ENCODE results near the gene TACC3. TPM values are rescaled to one million over a fixed set of nuclear protein-coding genes. Genes with fewer than 3 reads are reported as not detected.

Gene TACC3
- total RNA-seq, 1 experiment from 2014 or later, result 207 TPM

DNA sequence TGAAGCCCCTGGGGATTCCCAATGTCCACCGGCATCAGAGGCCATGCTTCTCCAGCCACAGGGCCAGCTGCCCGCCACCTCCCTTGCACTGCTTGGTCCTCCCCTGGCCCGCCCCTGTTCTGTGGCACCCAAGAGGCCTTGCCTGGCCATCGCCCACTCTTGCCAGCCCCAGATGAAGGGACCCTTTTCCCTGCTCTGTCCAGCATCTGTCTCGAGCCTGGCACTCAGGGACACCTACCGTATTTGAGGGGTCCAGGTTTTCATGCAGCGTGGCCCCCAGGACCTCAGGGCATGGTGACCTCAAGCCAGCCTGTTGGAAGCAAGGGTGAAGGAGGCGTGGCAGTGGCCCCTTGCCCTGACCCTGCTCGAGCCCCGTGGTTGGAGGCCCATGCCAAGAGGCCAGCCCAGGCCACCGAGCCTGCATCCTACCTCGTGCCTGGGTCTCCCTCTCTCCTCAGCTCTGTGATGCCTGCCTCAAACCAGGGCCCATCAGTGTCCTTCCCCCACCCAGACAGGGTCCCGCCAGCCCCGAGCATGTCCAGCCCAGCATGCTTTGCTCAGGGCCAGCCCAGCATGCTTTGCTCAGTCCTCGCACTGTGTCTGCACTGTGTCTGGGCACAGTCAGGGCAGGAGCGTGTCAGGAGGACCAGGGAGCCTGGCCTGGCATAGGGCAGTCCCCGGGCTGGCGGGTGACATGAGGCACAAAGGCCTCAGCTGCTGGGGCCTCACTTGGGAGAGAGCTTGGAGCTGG lies 57.5 kb downstream of the TACC3 start:
- Mint-ChIP-seq H3K9me3 (no peaks in the 10 kb centered on the region), H3K27me3 (ENCODE audit: low read depth) (no peaks in the 10 kb centered on the region), H3K4me1 (peaks cover 15% of the 10 kb centered on the region; the same call in 1 of the 2 replicates), H3K4me3 (no peak overlapping the region), H3K36me3 (no peaks in the 10 kb centered on the region), H3K27ac (peak overlapping the region; percentile 57; the same call in 1 of the 2 replicates)
- POLR2A ChIA-PET, result no interaction called here
- CTCF ChIA-PET, result interaction anchor here (1.4 to 6.1 kb wide), 11 partner anchors 9 to 33 kb away, joined by 4 to 88 read pairs (median 7); partner anchors contain the start of gene FGFR3
- ATAC-seq (no peak), DNase-seq (ENCODE audit: low spot score) (no peak)
- TF ChIP-seq, protein P1, sequence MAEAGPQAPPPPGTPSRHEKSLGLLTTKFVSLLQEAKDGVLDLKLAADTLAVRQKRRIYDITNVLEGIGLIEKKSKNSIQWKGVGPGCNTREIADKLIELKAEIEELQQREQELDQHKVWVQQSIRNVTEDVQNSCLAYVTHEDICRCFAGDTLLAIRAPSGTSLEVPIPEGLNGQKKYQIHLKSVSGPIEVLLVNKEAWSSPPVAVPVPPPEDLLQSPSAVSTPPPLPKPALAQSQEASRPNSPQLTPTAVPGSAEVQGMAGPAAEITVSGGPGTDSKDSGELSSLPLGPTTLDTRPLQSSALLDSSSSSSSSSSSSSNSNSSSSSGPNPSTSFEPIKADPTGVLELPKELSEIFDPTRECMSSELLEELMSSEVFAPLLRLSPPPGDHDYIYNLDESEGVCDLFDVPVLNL (CRISPR knock-in tag; IDR thresholded peaks at IDR 0.05; ENCODE audit: borderline replicate concordance, low read depth), result peak; percentile 37; the same call in 1 of the 2 replicates
- TF ChIP-seq, protein P2, sequence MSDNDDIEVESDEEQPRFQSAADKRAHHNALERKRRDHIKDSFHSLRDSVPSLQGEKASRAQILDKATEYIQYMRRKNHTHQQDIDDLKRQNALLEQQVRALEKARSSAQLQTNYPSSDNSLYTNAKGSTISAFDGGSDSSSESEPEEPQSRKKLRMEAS (CRISPR knock-in tag; IDR thresholded peaks at IDR 0.05), result peak; percentile 58; the same call in 1 of the 2 replicates
- TF ChIP-seq SMAD4 (CRISPR knock-in tag; IDR thresholded peaks at IDR 0.05) (no peak), ZBTB21 (CRISPR knock-in tag; IDR thresholded peaks at IDR 0.05; ENCODE audit: borderline replicate concordance) (peak; percentile 42; the same call in 1 of the 2 replicates)

DNA sequence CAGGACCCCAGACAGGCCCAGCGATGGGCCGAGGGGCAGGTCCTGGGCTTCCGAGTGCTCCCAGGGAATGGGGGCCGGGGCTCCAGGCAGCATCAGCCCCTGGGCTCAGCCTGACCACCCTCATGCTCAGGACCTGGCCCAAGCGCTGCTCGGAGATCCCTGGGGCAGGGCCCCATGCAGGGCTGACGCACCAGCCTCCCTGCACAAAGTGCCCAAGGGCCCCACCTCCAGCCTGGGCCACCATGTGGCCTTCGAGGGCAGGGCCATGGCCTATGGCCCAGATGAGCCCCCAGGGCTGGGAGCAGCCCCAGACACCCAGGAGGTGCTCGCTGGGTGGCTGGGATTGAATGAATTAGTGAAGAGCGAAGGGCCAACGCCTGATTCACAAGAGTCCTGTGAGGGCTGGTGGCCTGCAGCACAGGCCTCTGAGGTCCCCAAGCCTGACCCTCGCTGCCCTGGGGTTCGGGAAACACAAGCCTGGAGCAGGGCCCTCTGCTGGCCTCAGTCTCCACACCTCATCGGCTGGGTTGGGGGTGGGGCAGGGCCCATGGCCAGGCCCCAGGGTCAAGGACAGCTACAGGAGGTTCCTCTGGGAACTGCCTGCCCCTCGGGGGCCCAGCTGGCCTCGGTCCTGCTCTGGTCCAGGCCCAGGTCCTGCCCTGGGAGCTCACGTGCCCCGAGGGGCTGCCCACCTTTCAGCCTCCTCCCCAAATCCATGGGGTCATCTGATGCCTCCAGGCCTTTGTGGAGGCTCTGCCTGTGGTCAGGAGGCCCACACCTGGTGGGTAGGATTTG lies 58.5 kb downstream of the TACC3 start:
- Mint-ChIP-seq H3K27me3 (ENCODE audit: low read depth) (no peaks in the 10 kb centered on the region), H3K9me3 (no peaks in the 10 kb centered on the region), H3K36me3 (no peaks in the 10 kb centered on the region), H3K4me1 (peaks cover 15% of the 10 kb centered on the region; the same call in 1 of the 2 replicates), H3K27ac (peak overlapping the region; percentile 53; the same call in 1 of the 2 replicates), H3K4me3 (no peak overlapping the region)
- no peak for DNase-seq (ENCODE audit: low spot score)
- ChIA-PET POLR2A (no interaction called here), CTCF (interaction anchor here (1.4 to 6.1 kb wide), 4 partner anchors 10 to 32 kb away, joined by 6 to 88 read pairs (median 8); partner anchors contain the start of gene FGFR3)
- no peak for ATAC-seq
- TF ChIP-seq, protein P1 (CRISPR knock-in tag; IDR thresholded peaks at IDR 0.05; ENCODE audit: borderline replicate concordance, low read depth), result no peak
- TF ChIP-seq NFATC4 (CRISPR knock-in tag; IDR thresholded peaks at IDR 0.05), result no peak
- TF ChIP-seq, protein P3, sequence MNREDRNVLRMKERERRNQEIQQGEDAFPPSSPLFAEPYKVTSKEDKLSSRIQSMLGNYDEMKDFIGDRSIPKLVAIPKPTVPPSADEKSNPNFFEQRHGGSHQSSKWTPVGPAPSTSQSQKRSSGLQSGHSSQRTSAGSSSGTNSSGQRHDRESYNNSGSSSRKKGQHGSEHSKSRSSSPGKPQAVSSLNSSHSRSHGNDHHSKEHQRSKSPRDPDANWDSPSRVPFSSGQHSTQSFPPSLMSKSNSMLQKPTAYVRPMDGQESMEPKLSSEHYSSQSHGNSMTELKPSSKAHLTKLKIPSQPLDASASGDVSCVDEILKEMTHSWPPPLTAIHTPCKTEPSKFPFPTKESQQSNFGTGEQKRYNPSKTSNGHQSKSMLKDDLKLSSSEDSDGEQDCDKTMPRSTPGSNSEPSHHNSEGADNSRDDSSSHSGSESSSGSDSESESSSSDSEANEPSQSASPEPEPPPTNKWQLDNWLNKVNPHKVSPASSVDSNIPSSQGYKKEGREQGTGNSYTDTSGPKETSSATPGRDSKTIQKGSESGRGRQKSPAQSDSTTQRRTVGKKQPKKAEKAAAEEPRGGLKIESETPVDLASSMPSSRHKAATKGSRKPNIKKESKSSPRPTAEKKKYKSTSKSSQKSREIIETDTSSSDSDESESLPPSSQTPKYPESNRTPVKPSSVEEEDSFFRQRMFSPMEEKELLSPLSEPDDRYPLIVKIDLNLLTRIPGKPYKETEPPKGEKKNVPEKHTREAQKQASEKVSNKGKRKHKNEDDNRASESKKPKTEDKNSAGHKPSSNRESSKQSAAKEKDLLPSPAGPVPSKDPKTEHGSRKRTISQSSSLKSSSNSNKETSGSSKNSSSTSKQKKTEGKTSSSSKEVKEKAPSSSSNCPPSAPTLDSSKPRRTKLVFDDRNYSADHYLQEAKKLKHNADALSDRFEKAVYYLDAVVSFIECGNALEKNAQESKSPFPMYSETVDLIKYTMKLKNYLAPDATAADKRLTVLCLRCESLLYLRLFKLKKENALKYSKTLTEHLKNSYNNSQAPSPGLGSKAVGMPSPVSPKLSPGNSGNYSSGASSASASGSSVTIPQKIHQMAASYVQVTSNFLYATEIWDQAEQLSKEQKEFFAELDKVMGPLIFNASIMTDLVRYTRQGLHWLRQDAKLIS (CRISPR knock-in tag; IDR thresholded peaks at IDR 0.05; ENCODE audit: borderline replicate concordance), result no peak
- no peak for TF ChIP-seq PRRX2 (CRISPR knock-in tag; IDR thresholded peaks at IDR 0.05)
- TF ChIP-seq, protein P4, sequence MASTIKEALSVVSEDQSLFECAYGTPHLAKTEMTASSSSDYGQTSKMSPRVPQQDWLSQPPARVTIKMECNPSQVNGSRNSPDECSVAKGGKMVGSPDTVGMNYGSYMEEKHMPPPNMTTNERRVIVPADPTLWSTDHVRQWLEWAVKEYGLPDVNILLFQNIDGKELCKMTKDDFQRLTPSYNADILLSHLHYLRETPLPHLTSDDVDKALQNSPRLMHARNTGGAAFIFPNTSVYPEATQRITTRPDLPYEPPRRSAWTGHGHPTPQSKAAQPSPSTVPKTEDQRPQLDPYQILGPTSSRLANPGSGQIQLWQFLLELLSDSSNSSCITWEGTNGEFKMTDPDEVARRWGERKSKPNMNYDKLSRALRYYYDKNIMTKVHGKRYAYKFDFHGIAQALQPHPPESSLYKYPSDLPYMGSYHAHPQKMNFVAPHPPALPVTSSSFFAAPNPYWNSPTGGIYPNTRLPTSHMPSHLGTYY (CRISPR knock-in tag; IDR thresholded peaks at IDR 0.05), result no peak
- TF ChIP-seq TP53 (CRISPR knock-in tag; IDR thresholded peaks at IDR 0.05), result no peak
- TF ChIP-seq, protein P5, sequence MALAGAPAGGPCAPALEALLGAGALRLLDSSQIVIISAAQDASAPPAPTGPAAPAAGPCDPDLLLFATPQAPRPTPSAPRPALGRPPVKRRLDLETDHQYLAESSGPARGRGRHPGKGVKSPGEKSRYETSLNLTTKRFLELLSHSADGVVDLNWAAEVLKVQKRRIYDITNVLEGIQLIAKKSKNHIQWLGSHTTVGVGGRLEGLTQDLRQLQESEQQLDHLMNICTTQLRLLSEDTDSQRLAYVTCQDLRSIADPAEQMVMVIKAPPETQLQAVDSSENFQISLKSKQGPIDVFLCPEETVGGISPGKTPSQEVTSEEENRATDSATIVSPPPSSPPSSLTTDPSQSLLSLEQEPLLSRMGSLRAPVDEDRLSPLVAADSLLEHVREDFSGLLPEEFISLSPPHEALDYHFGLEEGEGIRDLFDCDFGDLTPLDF (CRISPR knock-in tag; IDR thresholded peaks at IDR 0.05), result no peak
- no peak for TF ChIP-seq NFE2L1 (CRISPR knock-in tag; IDR thresholded peaks at IDR 0.05)
- TF ChIP-seq JAZF1 (CRISPR knock-in tag; IDR thresholded peaks at IDR 0.05), result no peak
- no peak for TF ChIP-seq EMX1 (CRISPR knock-in tag; IDR thresholded peaks at IDR 0.05)
- TF ChIP-seq SP1 (CRISPR knock-in tag; conservative IDR thresholded peaks at IDR 0.05), result no peak
- TF ChIP-seq GABPB1 (CRISPR knock-in tag; IDR thresholded peaks at IDR 0.05), result no peak
- TF ChIP-seq, protein P2 (CRISPR knock-in tag; IDR thresholded peaks at IDR 0.05), result no peak
- no peak for TF ChIP-seq IRF2 (CRISPR knock-in tag; IDR thresholded peaks at IDR 0.05; ENCODE audit: borderline replicate concordance, low read depth)
- no peak for TF ChIP-seq KAT7 (CRISPR knock-in tag; IDR thresholded peaks at IDR 0.05; ENCODE audit: borderline replicate concordance)
- no peak for TF ChIP-seq ELF4 (CRISPR knock-in tag; IDR thresholded peaks at IDR 0.05; ENCODE audit: low read depth)
- TF ChIP-seq ETV6 (CRISPR knock-in tag; IDR thresholded peaks at IDR 0.05), result no peak
- TF ChIP-seq, protein P6, sequence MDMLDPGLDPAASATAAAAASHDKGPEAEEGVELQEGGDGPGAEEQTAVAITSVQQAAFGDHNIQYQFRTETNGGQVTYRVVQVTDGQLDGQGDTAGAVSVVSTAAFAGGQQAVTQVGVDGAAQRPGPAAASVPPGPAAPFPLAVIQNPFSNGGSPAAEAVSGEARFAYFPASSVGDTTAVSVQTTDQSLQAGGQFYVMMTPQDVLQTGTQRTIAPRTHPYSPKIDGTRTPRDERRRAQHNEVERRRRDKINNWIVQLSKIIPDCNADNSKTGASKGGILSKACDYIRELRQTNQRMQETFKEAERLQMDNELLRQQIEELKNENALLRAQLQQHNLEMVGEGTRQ (CRISPR knock-in tag; IDR thresholded peaks at IDR 0.05), result no peak
- TF ChIP-seq GRHL2 (CRISPR knock-in tag; IDR thresholded peaks at IDR 0.05; ENCODE audit: insufficient replicate concordance, severe bottlenecking), result no peak

Data from WTC11 (cell line).